HCT116 (cell line): ENCODE data around the gene WDR27. TPM values are rescaled to one million over a fixed set of nuclear protein-coding genes. Genes with fewer than 3 reads are reported as not detected.

Experiments used
- ATAC-seq: fragments of 200-7000 bp; cut with Tn5 transposase; 2 replicates; pipeline ENCODE4 v1.9.1; 2020; ENCODE audit warnings: mild to moderate bottlenecking, moderate library complexity
- BruUV-seq: library from RNA; stranded (reverse); fragments of 400-500 nt; replicated peaks from 2 replicates; lab custom pipeline; 2021; lab: Mats Ljungman, UMichigan
- CTCF ChIA-PET: fragments of 300-600 bp; sonication (Branson Sonifier 250); formaldehyde crosslinking; loops from one replicate; lab custom pipeline; 2021; ENCODE audit warnings: antibody characterized with exemption; lab: Charles Lee
- POLR2A ChIA-PET: fragments of 300-600, 350-600 bp; sonication (Branson Sonifier 250); formaldehyde crosslinking; loops from one replicate; lab custom pipeline; 2021; ENCODE audit warnings: antibody characterized with exemption; lab: Charles Lee
- RAD21 ChIA-PET, 2 experiments: fragments of 300-600 bp; sonication (Branson Sonifier 250); formaldehyde crosslinking; loops; one replicate each; lab custom pipeline; 2023; ENCODE audit warnings: low total read pairs in 2 of 2; ENCODE audit not compliant: uncharacterized antibody in 2 of 2, unreplicated experiment in 2 of 2, low non-redundant PET in 1 of 2; lab: Charles Lee
- DNase-seq: peaks from one replicate; pipeline ENCODE4 v3.0.0-alpha.2; 2010; ENCODE audit warnings: low read depth, low spot score
- H2AFZ ChIP-seq: fragments of 200-600 bp; shearing (Covaris generic), sonication (generic); 2 replicates; pipeline ENCODE4 v1.6.1; 2017; ENCODE audit warnings: low read depth, mixed run types, mixed read lengths, antibody characterized with exemption, low read length; ENCODE audit not compliant: poor library complexity, severe bottlenecking
- H3K27ac ChIP-seq: 2 replicates; pipeline ENCODE4 v1.5.1; 2012; ENCODE audit warnings: low read depth, low read length
- H3K27me3 ChIP-seq: fragments of 200-600 bp; sonication (generic); 2 replicates; pipeline ENCODE4 v1.6.1; 2016; ENCODE audit warnings: mixed run types, low read length, mixed read lengths; ENCODE audit not compliant: insufficient read depth
- H3K36me3 ChIP-seq, 2 experiments: fragments of 200-500 bp in 1 of 2; fragments of 200-600 bp in 1 of 2; sonication (Bioruptor generic) in 1 of 2; sonication (generic) in 1 of 2; 2 replicates each; pipeline versions ENCODE4 v1.5.1 to v1.6.1; 2014 to 2016; ENCODE audit warnings: low read length in 2 of 2, inconsistent platforms in 1 of 2, mixed read lengths in 1 of 2, mixed run types in 1 of 2; ENCODE audit not compliant: insufficient read depth in 2 of 2, control insufficient read depth in 1 of 2
- H3K4me1 ChIP-seq, 2 experiments: fragments of 200-600 bp in 1 of 2; sonication (generic) in 1 of 2; 2 replicates each; pipeline versions ENCODE4 v1.5.1 to v1.6.1; 2012 to 2017; ENCODE audit warnings: low read length in 2 of 2, inconsistent platforms in 1 of 2, mild to moderate bottlenecking in 1 of 2, mixed read lengths in 1 of 2, mixed run types in 1 of 2, moderate library complexity in 1 of 2; ENCODE audit not compliant: insufficient read depth in 2 of 2, control insufficient read depth in 1 of 2
- H3K4me2 ChIP-seq: fragments of 200-600 bp; sonication (generic); 2 replicates; pipeline ENCODE4 v1.6.1; 2017; ENCODE audit warnings: mixed run types, low read length, mixed read lengths
- H3K4me3 ChIP-seq, 2 experiments: fragments of 200-600 bp in 1 of 2; sonication (generic) in 1 of 2; replicated peaks in 1 of 2; 2 replicates each; pipeline ENCODE4 v1.5.1; 2011 to 2016; ENCODE audit warnings: low read length in 2 of 2, control low read depth in 1 of 2, low read depth in 1 of 2, mild to moderate bottlenecking in 1 of 2, mixed read lengths in 1 of 2, mixed run types in 1 of 2
- H3K79me2 ChIP-seq: fragments of 200-600 bp; sonication (generic); 2 replicates; pipeline ENCODE4 v1.6.1; 2017; ENCODE audit warnings: mild to moderate bottlenecking, mixed run types, low read length, moderate library complexity, mixed read lengths; ENCODE audit not compliant: insufficient read depth
- H3K9ac ChIP-seq: fragments of 200-600 bp; sonication (generic); 2 replicates; pipeline ENCODE4 v1.6.1; 2016; ENCODE audit warnings: low read length, mixed read lengths
- H3K9me2 ChIP-seq: fragments of 200-600 bp; sonication (generic), shearing (Covaris generic); 2 replicates; pipeline ENCODE4 v1.6.1; 2017; ENCODE audit warnings: mixed run types, mild to moderate bottlenecking, moderate library complexity; ENCODE audit not compliant: insufficient read depth
- H3K9me3 ChIP-seq, 2 experiments: fragments of 200-500 bp in 1 of 2; fragments of 200-600 bp in 1 of 2; sonication (Bioruptor generic) in 1 of 2; sonication (generic) in 1 of 2; 2 replicates each; pipeline ENCODE4 v1.6.1; 2014 to 2017; ENCODE audit warnings: low read length in 2 of 2, mixed read lengths in 2 of 2, inconsistent platforms in 1 of 2, low read depth in 1 of 2, mild to moderate bottlenecking in 1 of 2, mixed run types in 1 of 2, moderate library complexity in 1 of 2; ENCODE audit not compliant: control insufficient read depth in 1 of 2, insufficient read depth in 1 of 2
- H4K20me1 ChIP-seq: fragments of 200-600 bp; sonication (generic), shearing (Covaris generic); 2 replicates; pipeline ENCODE4 v1.6.1; 2017; ENCODE audit warnings: mixed run types, mild to moderate bottlenecking, moderate library complexity; ENCODE audit not compliant: insufficient read depth
- CBX3 ChIP-seq: IDR thresholded peaks from 2 replicates; pipeline ENCODE4 v1.6.1; 2012; ENCODE audit warnings: low read depth
- EGR1 ChIP-seq: IDR thresholded peaks from 2 replicates; pipeline ENCODE4 v1.6.1; 2012; ENCODE audit warnings: low read depth
- ELF1 ChIP-seq: IDR thresholded peaks from 2 replicates; pipeline ENCODE4 v1.6.1; 2012; ENCODE audit warnings: low read depth, borderline replicate concordance
- EZH2phosphoT487 ChIP-seq: fragments of 200-600 bp; IDR thresholded peaks from 2 replicates; pipeline ENCODE4 v1.6.1; 2018; ENCODE audit warnings: antibody characterized with exemption, borderline replicate concordance
- FOSL1 ChIP-seq: IDR thresholded peaks from 2 replicates; pipeline ENCODE4 v1.6.1; 2012; ENCODE audit warnings: low read depth
- JUND ChIP-seq: IDR thresholded peaks from 2 replicates; pipeline ENCODE4 v1.6.1; 2012
- RAD21 ChIP-seq: IDR thresholded peaks from 2 replicates; pipeline ENCODE4 v1.6.1; 2012; ENCODE audit warnings: low read depth, mild to moderate bottlenecking
- SRF ChIP-seq: IDR thresholded peaks from 2 replicates; pipeline ENCODE4 v1.6.1; 2012; ENCODE audit warnings: low read depth
- YY1 ChIP-seq: IDR thresholded peaks from 2 replicates; pipeline ENCODE4 v1.6.1; 2011; ENCODE audit warnings: low read length, low read depth, moderate library complexity, mild to moderate bottlenecking; ENCODE audit not compliant: insufficient replicate concordance; ENCODE audit errors: extremely low read depth
- ZBTB33 ChIP-seq: IDR thresholded peaks from 2 replicates; pipeline ENCODE4 v1.6.1; 2011; ENCODE audit warnings: mild to moderate bottlenecking, low read length, moderate library complexity; ENCODE audit not compliant: insufficient replicate concordance; ENCODE audit errors: extremely low read depth
- intact Hi-C: fragments of 100-400 bp; cut with micrococcal nuclease; formaldehyde crosslinking; loops from 2 replicates; pipeline ENCODE4 v1.10.0; 2022
- total RNA-seq: library from RNA; stranded (reverse); gene quantifications from one replicate; pipeline ENCODE4 v1.2.1, GENCODE V29; 2021; ENCODE audit not compliant: unreplicated experiment
- TF ChIP-seq, protein P1 (sequence below): IDR thresholded peaks from 2 replicates; pipeline ENCODE4 v1.6.1; 2012

WDR27 gene
- total RNA-seq, 1 experiment from 2014 or later: 60.6 TPM

DNA sequence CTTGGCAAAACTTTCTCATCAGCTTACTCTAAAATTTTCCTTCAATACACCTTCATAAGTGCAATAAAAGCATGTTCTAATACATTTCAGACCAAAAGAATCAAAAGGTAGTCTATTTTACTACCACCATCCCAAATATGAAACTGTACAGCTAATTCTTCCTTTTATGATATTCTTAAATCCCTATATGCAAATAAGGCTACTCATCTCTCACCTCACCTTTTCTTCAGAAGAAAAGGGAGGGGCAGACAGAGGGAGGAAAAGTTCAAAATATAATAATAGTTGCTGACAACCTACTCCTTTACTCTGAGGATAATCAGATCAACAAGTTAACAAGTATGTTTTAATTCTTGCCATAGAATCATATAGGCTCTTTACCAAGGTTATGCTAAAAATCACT is 7.5 kb upstream of the WDR27 start:
- no peak for DNase-seq
- no TSS peak for BruUV-seq
- TF ChIP-seq ZBTB33 (no peak), RAD21 (no peak), FOSL1 (no peak), ELF1 (no peak), JUND (no peak), EZH2phosphoT487 (no peak), YY1 (no peak), EGR1 (no peak), CBX3 (no peak), SRF (no peak)
- TF ChIP-seq, protein P1, sequence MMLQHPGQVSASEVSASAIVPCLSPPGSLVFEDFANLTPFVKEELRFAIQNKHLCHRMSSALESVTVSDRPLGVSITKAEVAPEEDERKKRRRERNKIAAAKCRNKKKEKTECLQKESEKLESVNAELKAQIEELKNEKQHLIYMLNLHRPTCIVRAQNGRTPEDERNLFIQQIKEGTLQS: no peak
- TF ChIP-seq, all 23 proteins: peak for 0
- H3K9ac ChIP-seq: no peak overlapping the region
- ChIA-PET POLR2A (no interaction called here), RAD21 (no interaction called here), CTCF (no interaction called here)
- no peak for ATAC-seq
- H3K36me3 ChIP-seq: peaks cover 8 to 14% of the 10 kb centered on the region in 2 experiments; a peak in 2 of 4 replicates
- peaks cover 20% of the 10 kb centered on the region for H3K79me2 ChIP-seq
- no peak overlapping the region for H3K27ac ChIP-seq
- H3K4me1 ChIP-seq: peaks cover 0 to under 1% of the 10 kb centered on the region in 2 experiments; a peak in 1 of 4 replicates
- no peaks in the 10 kb centered on the region for H3K27me3 ChIP-seq
- intact Hi-C loops: loop anchor here (10.0 kb wide), 1 partner anchor 816 kb away; no protein-coding TSS in a partner anchor
- no peaks in the 10 kb centered on the region for H3K9me2 ChIP-seq
- H4K20me1 ChIP-seq: no peaks in the 10 kb centered on the region
- no peak overlapping the region for H3K4me2 ChIP-seq
- H2AFZ ChIP-seq: no peak overlapping the region
- no peak overlapping the region for H3K4me3 ChIP-seq
- H3K9me3 ChIP-seq: no peaks in the 10 kb centered on the region
